Osteoblast (primary cell): Measurements from ENCODE around the gene LIMA1. TPM values are rescaled to one million over a fixed set of nuclear protein-coding genes. Genes with fewer than 3 reads are reported as not detected.

Source experiments
- DNase-seq: peaks from one replicate; pipeline ENCODE4 v3.0.0; 2011; ENCODE audit warnings: low spot score, mixed read lengths; ENCODE audit not compliant: insufficient read length; ENCODE audit errors: missing footprints
- H2AFZ ChIP-seq: 2 replicates; pipeline ENCODE4 v1.6.0; 2011; ENCODE audit warnings: mild to moderate bottlenecking, low read length
- H3K27ac ChIP-seq: 2 replicates; pipeline ENCODE4 v1.5.1; 2011; ENCODE audit warnings: mild to moderate bottlenecking, low read depth, low read length, moderate library complexity
- H3K27me3 ChIP-seq: 2 replicates; pipeline ENCODE4 v1.6.0; 2012; ENCODE audit warnings: mild to moderate bottlenecking, control low read depth, inconsistent platforms, low read length, moderate library complexity; ENCODE audit not compliant: insufficient read depth
- H3K36me3 ChIP-seq: 2 replicates; pipeline ENCODE4 v1.5.1; 2011; ENCODE audit warnings: mild to moderate bottlenecking, low read length, control low read depth, moderate library complexity; ENCODE audit not compliant: insufficient read depth
- H3K4me1 ChIP-seq: 2 replicates; pipeline ENCODE4 v1.5.1; 2011; ENCODE audit warnings: mild to moderate bottlenecking, low read length, control low read depth, moderate library complexity; ENCODE audit not compliant: insufficient read depth
- H3K4me2 ChIP-seq: 2 replicates; pipeline ENCODE4 v1.6.0; 2011; ENCODE audit warnings: mild to moderate bottlenecking, low read length; ENCODE audit not compliant: insufficient read depth
- H3K4me3 ChIP-seq: fragments of 200-600 bp; sonication (generic); 3 replicates; pipeline ENCODE4 v1.5.1; 2012; ENCODE audit warnings: mild to moderate bottlenecking, low read length, inconsistent platforms; ENCODE audit not compliant: insufficient read depth
- H3K79me2 ChIP-seq: 2 replicates; pipeline ENCODE4 v1.6.0; 2012; ENCODE audit warnings: mild to moderate bottlenecking, low read length, control low read depth, inconsistent platforms; ENCODE audit not compliant: insufficient read depth
- H3K9me3 ChIP-seq: 2 replicates; pipeline ENCODE4 v1.5.1; 2011; ENCODE audit warnings: low read depth, low read length, control low read depth
- H4K20me1 ChIP-seq: 2 replicates; pipeline ENCODE4 v1.6.0; 2012; ENCODE audit warnings: mild to moderate bottlenecking, low read length, control low read depth; ENCODE audit not compliant: insufficient read depth
- CTCF ChIP-seq: IDR thresholded peaks from 2 replicates; pipeline ENCODE4 v1.5.1; 2011; ENCODE audit warnings: mild to moderate bottlenecking, low read depth, low read length, moderate library complexity; ENCODE audit errors: extremely low read depth
- total RNA-seq: library from RNA; depleted of rRNA; stranded (reverse); fragments of >200 nt; gene quantifications from 2 replicates; pipeline ENCODE4 v1.2.3, GENCODE V29; 2012

LIMA1 gene
- total RNA-seq, 1 donor: 433 TPM

GRCh38 chr12:50234347-50234746 lies 49.0 kb downstream of the LIMA1 start:
- Histone ChIP-seq H3K4me2 (no peak overlapping the region), H3K4me1 (peaks cover 4% of the 10 kb centered on the region), H2AFZ (no peak overlapping the region), H3K27ac (no peak overlapping the region), H3K79me2 (peaks cover 2% of the 10 kb centered on the region), H4K20me1 (no peaks in the 10 kb centered on the region), H3K27me3 (no peaks in the 10 kb centered on the region), H3K4me3 (no peak overlapping the region), H3K36me3 (no peaks in the 10 kb centered on the region), H3K9me3 (no peaks in the 10 kb centered on the region)
- no peak for DNase-seq
- no peak for TF ChIP-seq CTCF

GRCh38 chr12:50232771-50233209 lies 50.5 kb downstream of the LIMA1 start:
- no peaks in the 10 kb centered on the region for H3K9me3 ChIP-seq
- no peak overlapping the region for H2AFZ ChIP-seq
- no peak overlapping the region for H3K4me2 ChIP-seq
- TF ChIP-seq CTCF: no peak
- H3K27ac ChIP-seq: no peak overlapping the region
- no peak overlapping the region for H3K4me3 ChIP-seq
- no peaks in the 10 kb centered on the region for H3K36me3 ChIP-seq
- peaks cover 4% of the 10 kb centered on the region for H3K4me1 ChIP-seq
- H3K27me3 ChIP-seq: no peaks in the 10 kb centered on the region
- no peaks in the 10 kb centered on the region for H4K20me1 ChIP-seq
- no peak for DNase-seq
- no peaks in the 10 kb centered on the region for H3K79me2 ChIP-seq

- no peaks in the 10 kb centered on the region for H4K20me1 ChIP-seq
- H3K79me2 ChIP-seq: no peaks in the 10 kb centered on the region
- no peak for DNase-seq
- H2AFZ ChIP-seq: no peak overlapping the region
- no peaks in the 10 kb centered on the region for H3K36me3 ChIP-seq
- no peak overlapping the region for H3K4me3 ChIP-seq
- H3K27ac ChIP-seq: no peak overlapping the region
- H3K9me3 ChIP-seq: no peaks in the 10 kb centered on the region
- TF ChIP-seq CTCF: no peak
- no peaks in the 10 kb centered on the region for H3K27me3 ChIP-seq
- peaks cover 4% of the 10 kb centered on the region for H3K4me1 ChIP-seq
- H3K4me2 ChIP-seq: no peak overlapping the region
Observed at GRCh38 chr12:50232206-50232605, 51.1 kb downstream of the LIMA1 start.

- Histone ChIP-seq H4K20me1 (no peaks in the 10 kb centered on the region), H2AFZ (no peak overlapping the region), H3K4me3 (no peak overlapping the region), H3K9me3 (no peaks in the 10 kb centered on the region), H3K4me2 (no peak overlapping the region), H3K27me3 (no peaks in the 10 kb centered on the region), H3K36me3 (no peaks in the 10 kb centered on the region), H3K27ac (no peak overlapping the region), H3K79me2 (no peaks in the 10 kb centered on the region), H3K4me1 (peaks cover 4% of the 10 kb centered on the region)
- no peak for TF ChIP-seq CTCF
- no peak for DNase-seq
Observed at GRCh38 chr12:50231346-50231745, 52.0 kb downstream of the LIMA1 start.
